Inferior parietal cortex (tissue), 1 donor: ENCODE measurements around the gene SORD.
"Not testable (repeated sequence)": the region's sequence is repeated elsewhere in the genome, so short reads cannot be mapped to it uniquely, and the experiment has no call there.

ENCODE experiments used
- DNase-seq: peaks from one replicate; pipeline ENCODE4 v3.0.0-alpha.2; 2016; ENCODE audit errors: extremely low spot score

Gene SORD

DNA sequence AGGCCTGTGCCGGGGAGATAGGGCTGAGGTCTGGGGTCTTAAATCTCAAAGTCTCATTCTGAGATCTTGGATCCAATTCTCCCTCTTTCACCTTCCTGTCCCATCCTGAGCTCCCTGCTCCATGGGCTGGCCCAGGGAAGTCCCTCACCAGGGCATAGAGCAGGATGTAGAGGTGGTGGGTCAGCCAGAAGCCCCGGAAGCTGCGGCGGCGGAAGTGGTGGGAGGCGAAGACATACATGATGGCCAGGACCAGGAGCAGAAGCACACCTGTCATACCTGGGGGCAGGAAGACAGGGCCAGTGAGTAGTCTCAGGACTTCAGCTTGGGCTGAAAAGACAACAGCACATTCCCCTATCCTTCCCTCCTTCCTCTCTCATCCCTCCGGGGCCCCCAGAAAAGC, 74.5 kb downstream of the SORD start:
- no peak for DNase-seq

GRCh38 chr15:45099549-45100165, 76.7 kb downstream of the SORD start:
- no peak for DNase-seq

DNA sequence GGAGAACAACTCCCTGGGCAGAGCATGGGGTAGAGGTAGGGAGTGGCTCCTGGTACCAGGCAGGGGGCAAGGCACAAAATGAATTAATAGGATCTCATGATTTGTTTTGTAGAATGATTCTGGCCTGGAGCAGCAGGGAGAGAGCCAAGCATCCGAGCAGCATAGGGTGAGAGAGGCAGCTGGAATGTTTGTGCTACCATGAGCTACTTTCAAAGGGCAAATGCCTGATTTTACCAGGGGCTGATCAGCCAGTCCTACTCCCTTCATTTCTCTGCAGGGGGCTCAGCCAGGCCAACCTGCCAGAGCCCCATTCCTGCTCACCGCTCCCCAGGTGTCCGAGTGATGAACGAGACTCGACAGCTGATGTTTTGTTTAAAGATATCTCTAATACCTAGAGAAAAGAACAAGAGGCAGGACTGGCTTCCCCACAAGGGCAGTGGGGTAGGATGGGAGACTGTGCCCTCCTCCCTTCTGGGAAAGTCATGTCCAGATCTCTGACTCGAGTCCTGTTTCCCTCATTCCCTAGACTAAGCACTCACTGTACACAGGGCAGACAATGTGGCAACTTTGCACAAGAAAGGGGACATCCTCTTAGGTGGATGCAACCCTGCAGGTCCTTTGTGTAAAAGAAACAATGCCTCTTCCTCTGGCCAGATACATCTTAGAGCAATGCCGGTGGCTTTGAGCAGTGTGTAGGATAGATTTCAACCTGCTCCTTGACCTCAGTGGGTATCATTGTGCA, 78.1 kb downstream of the SORD start:
- DNase-seq, result no peak

GRCh38 chr15:45101749-45102148, 78.8 kb downstream of the SORD start:
- DNase-seq, result no peak

DNA sequence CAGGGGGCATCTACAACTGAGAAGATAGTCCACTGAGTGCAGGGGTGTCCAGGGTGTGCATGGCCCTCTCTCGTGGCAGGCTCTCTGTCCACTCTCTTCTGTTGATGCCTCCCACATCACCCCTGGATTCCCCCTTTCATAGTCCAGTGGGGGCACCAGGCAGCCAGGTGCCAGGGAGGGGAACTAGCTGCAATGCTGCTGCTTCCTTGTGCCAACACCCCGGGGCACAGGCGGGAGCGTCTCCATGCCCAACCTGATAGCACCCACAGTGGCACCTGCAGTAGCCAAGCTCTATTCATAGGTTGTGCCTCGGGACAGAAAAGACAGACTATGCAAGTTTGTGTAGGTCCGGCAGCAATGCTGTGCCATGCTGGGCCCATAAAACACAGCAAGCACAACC, 79.2 kb downstream of the SORD start:
- DNase-seq, result no peak

GRCh38 chr15:45104170-45104569, 81.2 kb downstream of the SORD start:
- not testable (repeated sequence) for DNase-seq

DNA sequence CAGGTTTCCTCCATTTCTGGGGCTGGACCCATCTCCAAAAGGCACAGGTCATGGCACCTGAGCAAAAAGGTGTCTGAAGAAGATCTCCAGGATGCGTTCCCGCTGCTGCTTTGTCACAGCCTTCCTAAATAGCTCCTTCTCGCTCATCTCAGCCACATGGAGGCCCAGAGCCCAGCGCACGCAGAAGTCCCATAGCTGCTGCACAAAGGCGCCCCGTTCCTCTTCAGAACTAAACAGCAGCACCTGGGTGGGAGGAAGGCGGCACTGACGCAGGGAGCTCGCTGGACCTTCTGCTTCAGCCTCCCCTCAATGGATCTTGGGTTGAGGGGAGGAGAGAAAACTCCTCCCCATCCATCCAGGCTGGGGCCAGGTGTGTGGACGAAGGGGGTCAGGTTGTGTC, 82.6 kb downstream of the SORD start:
- no peak for DNase-seq

DNA sequence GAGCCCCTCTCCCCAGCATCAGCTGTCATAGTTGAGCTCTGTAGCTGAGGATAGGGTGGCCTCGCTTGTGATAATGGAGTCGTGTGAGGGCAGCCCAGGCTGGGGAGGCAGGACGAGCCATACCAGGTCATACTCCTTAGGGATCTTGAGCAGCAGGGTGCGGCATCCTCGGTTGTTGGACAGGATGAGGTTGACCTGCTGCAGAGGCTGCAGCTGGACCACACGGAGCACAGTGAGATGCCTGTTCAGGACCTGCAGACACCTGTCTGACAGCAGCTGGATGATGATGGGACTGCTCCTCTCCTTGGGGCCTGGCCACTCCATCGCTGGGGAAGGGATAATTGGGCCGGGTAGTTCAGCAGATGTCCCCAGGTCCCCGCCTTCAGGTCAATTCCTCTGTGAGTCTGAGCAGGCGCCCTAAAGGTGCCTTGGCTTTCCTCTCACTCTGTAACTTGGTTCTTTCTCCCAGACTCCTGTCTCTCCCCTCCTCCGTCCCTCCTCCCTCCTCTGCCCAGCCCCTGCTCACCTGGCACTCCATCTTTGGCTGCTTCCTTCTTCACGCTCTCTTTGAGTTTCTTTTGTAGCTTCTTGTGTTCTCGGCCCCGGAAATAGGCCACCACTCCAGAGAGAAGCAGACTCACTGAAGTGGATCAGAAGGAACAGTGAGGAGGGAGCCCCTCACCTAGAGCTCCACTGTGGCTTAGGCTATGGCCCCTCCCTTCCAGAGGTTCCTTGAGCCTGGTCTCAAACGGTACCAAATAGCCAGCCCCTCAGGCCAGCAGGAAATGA, 83.2 kb downstream of the SORD start:
- DNase-seq, result no peak

GRCh38 chr15:45107941-45108630, 85.1 kb downstream of the SORD start:
- DNase-seq, result no peak

GRCh38 chr15:45110256-45110820, 87.3 kb downstream of the SORD start:
- no peak for DNase-seq

DNA sequence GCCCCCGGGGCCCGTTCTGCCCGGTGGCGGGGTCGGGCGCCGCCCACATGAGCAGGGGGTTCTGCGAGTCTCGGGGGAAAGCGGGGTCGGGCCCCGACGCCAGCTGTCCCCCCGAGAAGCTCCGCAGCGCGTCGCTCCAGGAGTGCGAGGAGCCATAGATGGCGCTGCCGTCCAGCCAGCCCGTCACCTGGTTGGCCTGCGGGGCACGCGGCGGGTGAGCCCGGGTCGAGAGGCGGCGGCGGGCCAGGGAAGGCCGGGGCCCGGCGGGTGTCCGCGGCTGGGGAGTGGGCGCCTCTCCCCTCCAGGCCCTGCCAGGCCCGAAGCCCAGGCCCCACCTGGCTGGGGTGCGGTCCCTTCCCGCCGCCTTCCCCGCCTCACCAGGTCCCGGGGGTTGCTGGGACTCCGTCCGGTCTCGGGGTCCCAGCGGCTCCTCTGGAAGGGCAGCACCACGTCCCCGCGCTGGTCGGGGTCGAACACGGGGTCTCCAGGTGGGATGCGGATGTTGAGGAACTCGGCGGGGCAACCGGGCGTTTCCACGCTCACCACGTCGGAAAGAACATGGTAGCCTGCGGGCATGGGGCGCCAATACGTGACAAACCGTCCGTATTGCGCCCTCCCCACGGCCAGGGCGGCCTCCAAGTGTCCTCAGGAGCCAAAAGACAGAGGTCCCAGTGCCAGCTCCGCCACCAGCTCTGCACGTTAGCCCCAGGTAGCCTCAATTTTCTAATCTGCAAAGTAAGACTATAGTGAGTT, 88.6 kb downstream of the SORD start:
- DNase-seq, result no peak

DNA sequence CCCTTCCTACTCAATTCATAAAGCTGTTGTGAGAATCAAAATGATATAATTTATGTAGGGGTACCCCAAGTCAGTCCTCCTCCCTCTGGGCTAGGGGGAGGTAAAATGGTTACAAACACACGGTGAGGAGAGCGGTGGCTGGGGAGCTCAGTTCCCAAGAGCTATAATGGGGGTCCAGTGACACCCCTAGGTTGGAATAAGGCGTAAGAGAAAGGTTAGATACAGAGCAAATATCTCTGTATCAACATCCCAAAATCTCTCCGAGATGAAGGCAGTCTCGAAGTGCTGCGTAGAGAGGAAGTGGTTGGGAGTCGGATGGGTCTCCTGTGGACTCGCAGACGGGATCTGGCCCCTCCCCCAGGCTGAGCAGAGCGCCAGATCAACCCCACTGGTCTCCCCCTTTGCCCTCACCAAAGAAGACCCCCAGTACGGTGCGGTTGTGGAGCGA, 89.2 kb downstream of the SORD start:
- no peak for DNase-seq

DNA sequence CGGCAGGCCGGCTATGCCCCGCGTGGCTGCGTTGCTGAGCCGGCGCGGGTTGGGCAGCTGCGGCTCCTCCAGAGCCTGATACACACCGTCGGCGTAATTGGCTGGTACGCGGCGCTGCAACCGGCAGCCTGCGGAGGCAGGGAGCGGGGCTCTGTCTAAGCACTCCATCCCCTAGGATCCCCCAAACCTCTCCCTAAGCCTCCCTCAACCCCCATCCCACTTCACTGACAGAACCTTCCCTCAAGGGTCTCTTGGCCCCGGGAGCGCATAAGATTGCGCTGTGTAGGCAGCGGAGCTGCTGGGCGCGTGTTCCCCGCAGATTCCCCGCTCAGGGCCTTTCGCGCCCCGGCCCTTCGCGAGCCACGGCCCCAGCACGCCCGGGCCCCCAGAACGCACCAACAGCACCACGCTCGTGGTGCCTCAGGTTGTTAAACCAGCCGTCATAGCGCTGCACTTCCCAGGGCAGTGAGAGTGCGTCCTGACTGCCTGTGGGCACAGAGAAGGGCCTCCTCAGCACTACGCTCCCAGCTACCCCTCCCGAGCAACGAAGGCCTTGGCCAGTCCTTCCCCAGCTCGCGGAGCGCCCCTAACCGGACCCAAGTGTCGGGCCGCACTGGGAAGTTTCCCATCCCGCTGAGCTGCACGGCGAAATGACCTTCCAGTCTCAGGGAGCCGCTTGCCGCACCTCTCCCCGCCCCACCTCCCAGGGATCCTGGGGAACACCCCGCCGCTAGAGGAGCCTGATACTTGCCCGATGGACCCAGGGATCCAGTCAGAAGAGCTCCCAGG, 89.8 kb downstream of the SORD start:
- DNase-seq, result no peak

GRCh38 chr15:45113380-45113990, 90.5 kb downstream of the SORD start:
- no peak for DNase-seq

- DNase-seq, result no peak
Measured at GRCh38 chr15:45114076-45114750, 91.2 kb downstream of the SORD start, which contains the start of the genes DUOX2 and DUOXA2. Gene DUOX2, minus strand, starts transcription at chr15:45114172. Its CDS starts 761 bp downstream, at chr15:45113411. Gene DUOXA2, plus strand, starts transcription at chr15:45114326. Its CDS starts 280 bp downstream, at chr15:45114606.

DNA sequence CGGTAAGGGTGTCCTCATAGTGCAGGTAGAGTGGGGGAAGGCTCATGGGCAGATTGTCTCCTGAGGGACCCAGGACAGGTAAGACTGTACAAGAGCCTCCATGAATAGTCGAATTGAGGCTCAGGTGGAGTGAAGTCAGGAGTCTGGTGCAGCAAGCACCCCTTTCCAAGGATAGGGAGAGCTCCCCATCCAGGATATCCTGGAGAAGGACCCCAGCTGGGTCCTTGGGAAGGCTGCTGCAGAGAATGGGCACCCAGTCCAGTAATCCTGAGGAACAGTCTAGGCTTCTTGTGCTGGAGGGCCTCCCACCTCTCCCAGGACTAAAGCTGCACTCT, 91.7 kb downstream of the SORD start:
- DNase-seq, result no peak

- no peak for DNase-seq
Measured at GRCh38 chr15:45115312-45115820, 92.4 kb downstream of the SORD start.

DNA sequence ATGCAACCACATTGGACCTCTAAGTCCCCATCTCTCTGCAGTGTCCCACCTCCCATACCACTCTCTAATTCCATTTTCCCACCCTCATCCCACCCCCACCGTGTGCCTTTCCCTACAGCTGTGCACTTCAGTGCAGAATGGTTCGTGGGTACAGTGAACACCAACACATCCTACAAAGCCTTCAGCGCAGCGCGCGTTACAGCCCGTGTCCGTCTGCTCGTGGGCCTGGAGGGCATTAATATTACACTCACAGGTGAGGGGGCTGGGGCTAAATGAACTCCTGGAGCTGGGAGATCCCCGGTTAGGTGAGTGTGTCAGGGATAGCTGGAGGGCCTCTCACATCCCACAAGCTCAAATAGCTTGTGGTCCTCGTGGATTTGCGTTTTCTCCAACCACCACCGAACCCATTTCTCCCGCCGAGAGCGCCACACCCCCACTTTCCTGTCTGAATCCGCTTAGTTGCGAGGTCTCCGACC, 93.0 kb downstream of the SORD start:
- no peak for DNase-seq
